Erythroblast (primary cell): ENCODE measurements around the gene SDF4.

Source experiments
- GATA1 ChIP-seq: IDR thresholded peaks from 2 replicates; pipeline ENCODE4 v1.6.1; 2011; ENCODE audit warnings: low read depth, mild to moderate bottlenecking, control low read depth, low read length, moderate library complexity
- POLR2A ChIP-seq: IDR thresholded peaks from 2 replicates; pipeline ENCODE4 v1.6.1; 2011; ENCODE audit warnings: mild to moderate bottlenecking, low read length

DNA sequence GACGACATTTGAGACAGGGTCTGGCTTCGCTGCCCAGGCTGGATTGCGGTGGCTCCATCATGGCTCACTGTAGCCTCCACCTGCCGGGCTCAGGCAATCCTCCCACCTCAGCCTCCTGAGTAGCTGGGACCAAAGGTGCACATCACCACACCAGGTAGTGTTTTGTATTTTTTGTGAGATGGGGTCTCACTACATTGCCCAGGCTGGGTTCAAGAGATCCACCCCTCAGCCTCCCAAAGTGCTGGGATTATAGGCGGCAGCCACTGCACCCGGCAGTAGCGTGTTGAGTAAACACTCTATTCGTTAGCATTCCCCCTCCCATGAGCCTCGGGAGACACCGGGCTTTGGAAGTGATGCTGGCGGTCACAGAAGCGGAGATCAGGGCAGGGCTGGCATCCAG is 21.5 kb upstream of the SDF4 start:
- no peak for TF ChIP-seq POLR2A
- TF ChIP-seq GATA1: no peak
